GM23338 (cell line): Measurements from ENCODE around the gene TMEM120B.

Experiments
- CREB1 ChIP-seq: fragments of 250-450 bp; sonication (Bioruptor Pico); IDR thresholded peaks from 2 replicates; pipeline ENCODE4 v1.5.0; 2020; ENCODE audit warnings: low read depth, mild to moderate bottlenecking, moderate library complexity
- EZH2phosphoT487 ChIP-seq: fragments of 200-600 bp; sonication (generic); IDR thresholded peaks from one replicate; pipeline ENCODE4 v1.8.1; 2018; ENCODE audit warnings: antibody characterized with exemption; ENCODE audit not compliant: unreplicated experiment
- JUNB ChIP-seq: IDR thresholded peaks from one replicate; pipeline ENCODE4 v1.6.1; 2016; ENCODE audit warnings: antibody characterized with exemption; ENCODE audit not compliant: unreplicated experiment
- NANOG ChIP-seq: IDR thresholded peaks from 2 replicates; pipeline ENCODE4 v1.6.1; 2016; ENCODE audit warnings: antibody characterized with exemption, borderline replicate concordance
- POLR2AphosphoS5 ChIP-seq: IDR thresholded peaks from 2 replicates; pipeline ENCODE4 v1.6.1; 2016; ENCODE audit warnings: antibody characterized with exemption, low read depth
- TF ChIP-seq, protein P1 (sequence below), 2 experiments: fragments of 200-600 bp in 1 of 2; sonication (generic) in 1 of 2; conservative IDR thresholded peaks; 2 replicates each; pipeline versions ENCODE4 v1.5.1 to v1.6.1; 2016 to 2017; ENCODE audit warnings: antibody characterized with exemption in 2 of 2, low read depth in 2 of 2, mild to moderate bottlenecking in 2 of 2, moderate library complexity in 1 of 2

DNA sequence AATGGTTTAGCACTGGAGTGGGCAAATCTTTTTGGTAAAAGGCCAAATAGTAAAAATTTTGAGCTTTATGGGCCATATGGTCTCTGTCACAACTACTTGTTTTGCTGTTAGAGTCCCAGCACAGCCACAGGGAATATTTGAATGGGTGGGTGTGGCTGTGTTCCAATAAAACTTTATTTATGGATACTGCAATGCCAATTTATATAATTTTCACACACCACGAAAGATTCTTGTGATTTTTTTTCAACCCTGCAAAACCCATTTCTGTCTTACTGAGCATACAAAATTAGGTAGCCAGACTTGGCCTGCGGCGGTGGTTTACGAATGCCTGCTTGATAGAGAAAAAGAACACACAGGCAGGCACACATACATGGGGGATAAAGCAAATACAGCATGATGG, 28.3 kb downstream of the TMEM120B start:
- TF ChIP-seq EZH2phosphoT487 (no peak), POLR2AphosphoS5 (no peak), CREB1 (CRISPR knock-in tag) (no peak), JUNB (no peak), NANOG (no peak)
- TF ChIP-seq, protein P1, sequence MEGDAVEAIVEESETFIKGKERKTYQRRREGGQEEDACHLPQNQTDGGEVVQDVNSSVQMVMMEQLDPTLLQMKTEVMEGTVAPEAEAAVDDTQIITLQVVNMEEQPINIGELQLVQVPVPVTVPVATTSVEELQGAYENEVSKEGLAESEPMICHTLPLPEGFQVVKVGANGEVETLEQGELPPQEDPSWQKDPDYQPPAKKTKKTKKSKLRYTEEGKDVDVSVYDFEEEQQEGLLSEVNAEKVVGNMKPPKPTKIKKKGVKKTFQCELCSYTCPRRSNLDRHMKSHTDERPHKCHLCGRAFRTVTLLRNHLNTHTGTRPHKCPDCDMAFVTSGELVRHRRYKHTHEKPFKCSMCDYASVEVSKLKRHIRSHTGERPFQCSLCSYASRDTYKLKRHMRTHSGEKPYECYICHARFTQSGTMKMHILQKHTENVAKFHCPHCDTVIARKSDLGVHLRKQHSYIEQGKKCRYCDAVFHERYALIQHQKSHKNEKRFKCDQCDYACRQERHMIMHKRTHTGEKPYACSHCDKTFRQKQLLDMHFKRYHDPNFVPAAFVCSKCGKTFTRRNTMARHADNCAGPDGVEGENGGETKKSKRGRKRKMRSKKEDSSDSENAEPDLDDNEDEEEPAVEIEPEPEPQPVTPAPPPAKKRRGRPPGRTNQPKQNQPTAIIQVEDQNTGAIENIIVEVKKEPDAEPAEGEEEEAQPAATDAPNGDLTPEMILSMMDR (conservative IDR thresholded peaks at IDR 0.05; ENCODE audit: low read depth in 2 of 2) = no peak
